Nephron (organoid): Measurements from ENCODE around the gene GPC5.

ENCODE experiments used
- H3K27ac Mint-ChIP-seq, 3 experiments: 2 replicates each; pipeline ENCODE4 v1.8.0; 2020; ENCODE audit warnings: mixed read lengths in 3 of 3, mild to moderate bottlenecking in 2 of 3, moderate library complexity in 1 of 3
- H3K27me3 Mint-ChIP-seq: 2 replicates; pipeline ENCODE4 v1.8.0; 2021; ENCODE audit warnings: low read depth, mild to moderate bottlenecking, moderate library complexity, mixed read lengths
- H3K36me3 Mint-ChIP-seq: 2 replicates; pipeline ENCODE4 v1.8.0; 2020; ENCODE audit warnings: low read depth, mixed read lengths
- H3K4me1 Mint-ChIP-seq: 2 replicates; pipeline ENCODE4 v1.8.0; 2020; ENCODE audit warnings: mixed read lengths
- H3K4me3 Mint-ChIP-seq, 3 experiments: 2 replicates each; pipeline ENCODE4 v1.8.0; 2020; ENCODE audit warnings: mild to moderate bottlenecking in 3 of 3, mixed read lengths in 3 of 3, moderate library complexity in 2 of 3
- H3K9me3 Mint-ChIP-seq: 2 replicates; pipeline ENCODE4 v1.8.0; 2020; ENCODE audit warnings: mixed read lengths
- TF ChIP-seq, protein P1 (sequence below), 3 experiments: fragments of 200-600 bp; sonication (generic); IDR thresholded peaks; one replicate each; pipeline ENCODE4 v1.5.0; 2021; ENCODE audit warnings: antibody characterized with exemption in 3 of 3; ENCODE audit not compliant: unreplicated experiment in 3 of 3

GPC5 gene

DNA sequence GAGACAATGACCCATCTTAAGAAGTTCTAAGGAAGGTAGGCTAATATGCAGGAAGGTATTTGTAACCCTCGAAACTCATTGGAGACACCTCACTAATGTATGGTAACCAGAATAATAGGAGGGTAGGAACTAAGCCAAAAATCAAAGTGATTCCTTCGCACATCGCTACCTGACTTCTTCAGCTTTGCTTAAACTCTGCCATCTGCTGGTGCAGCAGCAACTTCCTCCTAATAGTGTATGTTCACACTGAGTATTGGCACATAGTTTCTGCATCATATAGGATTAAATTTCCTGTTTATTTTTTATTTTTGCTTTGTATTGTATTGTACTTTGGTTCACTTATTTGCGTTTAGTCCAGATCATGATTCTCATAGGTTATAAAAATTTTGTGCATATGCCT is 676.2 kb downstream of the GPC5 start:
- Mint-ChIP-seq H3K4me3 (no peak overlapping the region), H3K4me1 (no peaks in the 10 kb centered on the region), H3K27me3 (no peaks in the 10 kb centered on the region), H3K36me3 (no peaks in the 10 kb centered on the region), H3K9me3 (no peaks in the 10 kb centered on the region), H3K27ac (no peak overlapping the region)
- TF ChIP-seq, protein P1, sequence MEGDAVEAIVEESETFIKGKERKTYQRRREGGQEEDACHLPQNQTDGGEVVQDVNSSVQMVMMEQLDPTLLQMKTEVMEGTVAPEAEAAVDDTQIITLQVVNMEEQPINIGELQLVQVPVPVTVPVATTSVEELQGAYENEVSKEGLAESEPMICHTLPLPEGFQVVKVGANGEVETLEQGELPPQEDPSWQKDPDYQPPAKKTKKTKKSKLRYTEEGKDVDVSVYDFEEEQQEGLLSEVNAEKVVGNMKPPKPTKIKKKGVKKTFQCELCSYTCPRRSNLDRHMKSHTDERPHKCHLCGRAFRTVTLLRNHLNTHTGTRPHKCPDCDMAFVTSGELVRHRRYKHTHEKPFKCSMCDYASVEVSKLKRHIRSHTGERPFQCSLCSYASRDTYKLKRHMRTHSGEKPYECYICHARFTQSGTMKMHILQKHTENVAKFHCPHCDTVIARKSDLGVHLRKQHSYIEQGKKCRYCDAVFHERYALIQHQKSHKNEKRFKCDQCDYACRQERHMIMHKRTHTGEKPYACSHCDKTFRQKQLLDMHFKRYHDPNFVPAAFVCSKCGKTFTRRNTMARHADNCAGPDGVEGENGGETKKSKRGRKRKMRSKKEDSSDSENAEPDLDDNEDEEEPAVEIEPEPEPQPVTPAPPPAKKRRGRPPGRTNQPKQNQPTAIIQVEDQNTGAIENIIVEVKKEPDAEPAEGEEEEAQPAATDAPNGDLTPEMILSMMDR (IDR thresholded peaks at IDR 0.05; ENCODE audit: unreplicated experiment in 3 of 3): peak; percentile 38 to 53 (median 52)

DNA sequence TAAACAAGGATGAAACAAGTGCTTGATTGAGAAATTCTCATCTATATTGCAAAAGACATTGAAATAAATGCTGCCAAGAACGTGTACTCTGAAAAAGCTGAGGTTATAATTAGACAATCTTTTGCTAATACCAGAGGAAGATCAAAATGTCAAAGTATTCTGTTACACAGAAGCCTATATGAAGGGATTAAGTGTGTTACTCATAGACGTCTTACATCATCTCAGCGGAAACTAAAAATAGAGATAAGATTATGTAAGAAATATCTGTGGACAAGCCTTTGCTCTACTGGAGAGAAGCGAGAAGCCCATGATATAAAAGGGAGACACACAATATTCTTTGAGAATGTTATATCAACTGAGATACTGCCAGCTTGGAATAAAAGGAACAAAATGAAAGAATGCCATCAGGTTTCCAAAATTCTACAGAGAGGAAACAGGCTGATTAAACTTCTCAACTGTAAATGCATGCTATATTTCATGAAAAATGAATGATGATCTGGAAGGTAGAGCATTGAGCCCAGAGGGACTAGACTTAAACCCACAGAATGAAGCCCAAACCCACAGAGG is 699.0 kb downstream of the GPC5 start:
- Mint-ChIP-seq H3K9me3 (no peaks in the 10 kb centered on the region), H3K36me3 (no peaks in the 10 kb centered on the region), H3K4me3 (no peak overlapping the region), H3K27ac (no peak overlapping the region), H3K27me3 (no peaks in the 10 kb centered on the region), H3K4me1 (peaks cover 7% of the 10 kb centered on the region)
- TF ChIP-seq, protein P1 (IDR thresholded peaks at IDR 0.05; ENCODE audit: unreplicated experiment in 3 of 3): no peak

GRCh38 chr13:92101801-92102200 is 703.4 kb downstream of the GPC5 start:
- Mint-ChIP-seq H3K27me3 (no peaks in the 10 kb centered on the region), H3K9me3 (no peaks in the 10 kb centered on the region), H3K4me1 (peaks cover 25% of the 10 kb centered on the region), H3K4me3 (no peak overlapping the region), H3K27ac (peak overlapping the region in 1 of 3 experiments; percentile 46), H3K36me3 (no peaks in the 10 kb centered on the region)
- TF ChIP-seq, protein P1 (IDR thresholded peaks at IDR 0.05; ENCODE audit: unreplicated experiment in 3 of 3): no peak

DNA sequence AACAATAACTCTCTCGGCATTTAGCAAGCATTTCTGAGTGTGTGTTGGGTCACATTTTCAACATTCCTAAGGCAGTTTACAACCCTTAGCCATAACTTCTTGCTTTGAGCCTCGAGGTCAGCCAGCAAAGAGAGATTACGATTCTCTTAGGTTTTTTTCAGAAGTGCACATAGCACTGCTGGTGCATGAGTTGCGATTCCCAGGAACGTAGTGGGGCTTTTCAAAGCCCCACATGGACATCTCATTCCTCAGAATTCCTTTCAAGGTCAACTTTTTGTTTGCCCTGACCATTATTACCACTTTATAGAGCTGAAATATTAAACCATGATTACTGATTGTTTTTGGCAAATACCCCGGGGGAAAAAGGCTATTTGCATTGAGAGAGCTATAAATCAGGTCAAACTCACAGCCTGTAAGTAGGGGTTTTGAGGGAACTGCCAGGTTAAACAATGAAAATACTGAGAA is 705.3 kb downstream of the GPC5 start:
- Mint-ChIP-seq H3K4me1 (peaks cover 25% of the 10 kb centered on the region), H3K27ac (peak overlapping the region; percentile 46 to 80 (median 58)), H3K27me3 (no peaks in the 10 kb centered on the region), H3K9me3 (no peaks in the 10 kb centered on the region), H3K4me3 (no peak overlapping the region), H3K36me3 (no peaks in the 10 kb centered on the region)
- TF ChIP-seq, protein P1 (IDR thresholded peaks at IDR 0.05; ENCODE audit: unreplicated experiment in 3 of 3): no peak

GRCh38 chr13:92122186-92122853 is 723.9 kb downstream of the GPC5 start:
- H3K27me3 Mint-ChIP-seq: no peaks in the 10 kb centered on the region
- H3K36me3 Mint-ChIP-seq: no peaks in the 10 kb centered on the region
- H3K4me1 Mint-ChIP-seq: peaks cover 4% of the 10 kb centered on the region
- TF ChIP-seq, protein P1 (IDR thresholded peaks at IDR 0.05; ENCODE audit: unreplicated experiment in 3 of 3): no peak
- H3K9me3 Mint-ChIP-seq: no peaks in the 10 kb centered on the region
- no peak overlapping the region for H3K27ac Mint-ChIP-seq
- H3K4me3 Mint-ChIP-seq: no peak overlapping the region

- peaks cover 3% of the 10 kb centered on the region for H3K27me3 Mint-ChIP-seq
- H3K27ac Mint-ChIP-seq: no peak overlapping the region
- TF ChIP-seq, protein P1 (IDR thresholded peaks at IDR 0.05; ENCODE audit: unreplicated experiment in 3 of 3): no peak
- no peaks in the 10 kb centered on the region for H3K36me3 Mint-ChIP-seq
- no peak overlapping the region for H3K4me3 Mint-ChIP-seq
- H3K9me3 Mint-ChIP-seq: no peaks in the 10 kb centered on the region
- peaks cover 4% of the 10 kb centered on the region for H3K4me1 Mint-ChIP-seq
These were observed 728.0 kb downstream of the GPC5 start for GRCh38 chr13:92126399-92126798.
